Endothelial cell of umbilical vein (primary cell): Measurements from ENCODE around the gene EIF1AD. TPM values are rescaled to one million over a fixed set of nuclear protein-coding genes. Genes with fewer than 3 reads are reported as not detected.

ENCODE experiments used
- BruUV-seq: library from RNA; stranded (reverse); fragments of 400-500 nt; replicated peaks from 2 replicates; lab custom pipeline; 2021; lab: Mats Ljungman, UMichigan
- CTCF ChIA-PET: fragments of 300-600, 350-600 bp; sonication (Branson Sonifier 250); formaldehyde crosslinking; loops from one replicate; lab custom pipeline; 2021; ENCODE audit warnings: antibody characterized with exemption, inconsistent platforms; lab: Charles Lee
- POLR2A ChIA-PET: fragments of 300-600, 350-600 bp; sonication (Branson Sonifier 250); formaldehyde crosslinking; loops from one replicate; lab custom pipeline; 2021; ENCODE audit warnings: antibody characterized with exemption, inconsistent platforms; lab: Charles Lee
- DNase-seq: peaks from one replicate; pipeline ENCODE4 v3.0.0-alpha.2; 2011; ENCODE audit warnings: low read depth, low spot score
- FAIRE-seq: peaks from 2 replicates; lab custom pipeline; 2011; peaks lifted over from hg19 to GRCh38; lab: Jason Lieb, UNC
- H2AFZ ChIP-seq: 2 replicates; pipeline ENCODE4 v1.6.0; 2012; ENCODE audit warnings: low read depth, low read length, control low read depth, inconsistent platforms
- H3K27ac ChIP-seq: 2 replicates; pipeline ENCODE4 v1.5.1; 2011; ENCODE audit warnings: low read depth, mild to moderate bottlenecking, control low read depth, low read length, moderate library complexity; ENCODE audit not compliant: insufficient read depth
- H3K27me3 ChIP-seq, 2 experiments: 2 replicates each; pipeline versions ENCODE4 v1.6.0 to v1.6.1; 2011; ENCODE audit warnings: low read length in 2 of 2, mixed read lengths in 1 of 2; ENCODE audit not compliant: control insufficient read depth in 2 of 2, insufficient read depth in 2 of 2
- H3K36me3 ChIP-seq, 2 experiments: 2 replicates in 1 of 2; 3 replicates in 1 of 2; pipeline ENCODE4 v1.5.1; 2011; ENCODE audit warnings: low read length in 2 of 2, mild to moderate bottlenecking in 1 of 2, moderate library complexity in 1 of 2; ENCODE audit not compliant: control insufficient read depth in 2 of 2, insufficient read depth in 2 of 2; ENCODE audit errors: extremely low read depth in 1 of 2
- H3K4me1 ChIP-seq: 3 replicates; pipeline ENCODE4 v1.5.1; 2011; ENCODE audit warnings: mild to moderate bottlenecking, low read length; ENCODE audit not compliant: control insufficient read depth, insufficient read depth; ENCODE audit errors: extremely low read depth
- H3K4me2 ChIP-seq: 2 replicates; pipeline ENCODE4 v1.6.1; 2011; ENCODE audit warnings: low read length, control low read depth, mixed read lengths; ENCODE audit not compliant: insufficient read depth
- H3K4me3 ChIP-seq, 3 experiments: fragments of 200-600 bp in 1 of 3; sonication (generic), shearing (Covaris generic) in 1 of 3; replicated peaks in 1 of 3; 2 replicates each; pipeline ENCODE4 v1.5.1; 2011 to 2016; ENCODE audit warnings: control low read depth in 3 of 3, low read length in 3 of 3, mild to moderate bottlenecking in 2 of 3, inconsistent platforms in 1 of 3, low read depth in 1 of 3, moderate library complexity in 1 of 3; ENCODE audit not compliant: insufficient read depth in 1 of 3
- H3K79me2 ChIP-seq: 2 replicates; pipeline ENCODE4 v1.6.0; 2012; ENCODE audit warnings: low read length, inconsistent platforms; ENCODE audit not compliant: control insufficient read depth, insufficient read depth
- H3K9ac ChIP-seq: replicated peaks from 2 replicates; pipeline ENCODE3; 2011; ENCODE audit warnings: low read length, control low read depth; ENCODE audit not compliant: insufficient read depth; ENCODE audit errors: extremely low read depth
- H3K9me1 ChIP-seq: replicated peaks from 3 replicates; pipeline ENCODE4 v1.6.0; 2011; ENCODE audit warnings: mild to moderate bottlenecking, low read length; ENCODE audit not compliant: control insufficient read depth, insufficient read depth; ENCODE audit errors: extremely low read depth
- H3K9me3 ChIP-seq: replicated peaks from 2 replicates; pipeline ENCODE4 v1.5.1; 2012; ENCODE audit warnings: low read length, inconsistent platforms; ENCODE audit not compliant: control insufficient read depth, insufficient read depth
- H4K20me1 ChIP-seq: replicated peaks from 2 replicates; pipeline ENCODE3; 2011; ENCODE audit warnings: mild to moderate bottlenecking, low read length; ENCODE audit not compliant: control insufficient read depth, insufficient read depth; ENCODE audit errors: extremely low read depth
- CTCF ChIP-seq, 2 donors: IDR thresholded peaks; 1 replicate in 1 of 2; 2 replicates in 1 of 2; pipeline ENCODE4 v1.5.1; 2011; ENCODE audit warnings: low read length in 2 of 2, mild to moderate bottlenecking in 2 of 2, moderate library complexity in 2 of 2, control low read depth in 1 of 2, inconsistent platforms in 1 of 2, low read depth in 1 of 2; ENCODE audit not compliant: insufficient read depth in 1 of 2; ENCODE audit errors: extremely low read depth in 1 of 2
- EZH2 ChIP-seq: IDR thresholded peaks from 2 replicates; pipeline ENCODE4 v1.6.1; 2012; ENCODE audit warnings: borderline replicate concordance, low read depth, mild to moderate bottlenecking, moderate library complexity, low read length, inconsistent platforms; ENCODE audit not compliant: severe bottlenecking
- FOS ChIP-seq: IDR thresholded peaks from 2 replicates; pipeline ENCODE4 v1.6.1; 2011; ENCODE audit warnings: mild to moderate bottlenecking, low read length, moderate library complexity, borderline replicate concordance; ENCODE audit not compliant: insufficient read depth
- GATA2 ChIP-seq: IDR thresholded peaks from 2 replicates; pipeline ENCODE4 v1.7.0; 2011; ENCODE audit warnings: low read depth, mild to moderate bottlenecking, moderate library complexity, mixed read lengths, low read length; ENCODE audit not compliant: insufficient read length, insufficient read depth
- JUN ChIP-seq: IDR thresholded peaks from 2 replicates; pipeline ENCODE4 v1.6.1; 2011; ENCODE audit warnings: borderline replicate concordance, low read depth; ENCODE audit not compliant: insufficient read length, insufficient read depth
- MAX ChIP-seq: IDR thresholded peaks from 2 replicates; pipeline ENCODE4 v1.6.1; 2011; ENCODE audit not compliant: insufficient read depth, insufficient read length
- MYC ChIP-seq: IDR thresholded peaks from one replicate; pipeline ENCODE4 v1.6.1; 2011; ENCODE audit warnings: mild to moderate bottlenecking, low read depth, low read length
- POLR2A ChIP-seq: IDR thresholded peaks from 2 replicates; pipeline ENCODE4 v1.6.1; 2012; ENCODE audit warnings: low read depth, mild to moderate bottlenecking, control low read depth, low read length
- POLR2AphosphoS5 ChIP-seq: IDR thresholded peaks from 2 replicates; pipeline ENCODE4 v1.6.1; 2012; ENCODE audit warnings: low read depth, mild to moderate bottlenecking, control low read depth, low read length, moderate library complexity; ENCODE audit not compliant: insufficient read depth
- dilution Hi-C: fragments of 300-500 bp; cut with MboI; formaldehyde crosslinking; loops from one replicate; pipeline ENCODE4 v1.15.0; 2019; ENCODE audit warnings: low sequenced_read_pairs; ENCODE audit not compliant: extremely low pct_ligation_motif_present
- intact Hi-C: fragments of 100-400 bp; cut with micrococcal nuclease; formaldehyde crosslinking; loops from one replicate; pipeline ENCODE4 v1.10.0; 2022
- polyA plus RNA-seq, 4 experiments: library from polyadenylated mRNA; depleted of rRNA in 3 of 4; stranded (reverse) in 3 of 4; unstranded in 1 of 4; fragments of >200 nt; gene quantifications; 2 replicates each; pipeline versions ENCODE4 v1.2.1 to v1.2.3, GENCODE V29; 2011 to 2012; ENCODE audit warnings: missing spikeins in 1 of 4
- total RNA-seq: library from RNA; stranded (reverse); gene quantifications from 2 replicates; pipeline ENCODE4 v1.2.3, GENCODE V29; 2021

EIF1AD gene
- total and polyA plus RNA-seq, 2 donors (not counting 3 experiments of a cell fraction or from before 2014, with no cell fraction given): 39.3 to 39.7 TPM

GRCh38 chr11:65958774-65959420 lies 43.1 kb downstream of the EIF1AD start:
- H3K27me3 ChIP-seq: no peaks in the 10 kb centered on the region
- no peak for FAIRE-seq
- dilution Hi-C loops: no loop called here
- H3K4me3 ChIP-seq: no peak overlapping the region
- no peak overlapping the region for H3K27ac ChIP-seq
- CTCF ChIA-PET: interaction anchor here (0.5 to 1.5 kb wide), 2 partner anchors 12 to 1656 kb away, joined by 3 to 4 read pairs; no protein-coding TSS in a partner anchor
- H3K79me2 ChIP-seq: peaks cover 21% of the 10 kb centered on the region
- no peaks in the 10 kb centered on the region for H3K9me3 ChIP-seq
- POLR2A ChIA-PET: no interaction called here
- no peaks in the 10 kb centered on the region for H4K20me1 ChIP-seq
- TF ChIP-seq GATA2 (no peak), MYC (no peak), CTCF (IDR thresholded peaks at IDR 0.05; ENCODE audit: extremely low read depth in 1 of 2, insufficient read depth in 1 of 2, low read depth in 1 of 2, low read length in 2 of 2) (no peak), POLR2AphosphoS5 (no peak), POLR2A (no peak), EZH2 (no peak), MAX (no peak), FOS (no peak), JUN (no peak)
- no peaks in the 10 kb centered on the region for H3K9me1 ChIP-seq
- intact Hi-C loops: no loop called here
- H3K4me2 ChIP-seq: no peak overlapping the region
- H3K36me3 ChIP-seq: no peaks in the 10 kb centered on the region
- no peak overlapping the region for H3K9ac ChIP-seq
- peaks cover 11% of the 10 kb centered on the region for H3K4me1 ChIP-seq
- BruUV-seq: no TSS peak
- H2AFZ ChIP-seq: no peak overlapping the region
- no peak for DNase-seq
